Fibroblast of peridontal ligament (primary cell): Measurements from ENCODE around the gene MEGF11.

ENCODE experiments used
- DNase-seq: peaks from one replicate; pipeline ENCODE4 v3.0.0-alpha.2; 2010; ENCODE audit errors: extremely low read depth

MEGF11 gene

GRCh38 chr15:66065325-66065724 lies 188.2 kb downstream of the MEGF11 start:
- DNase-seq = no peak

GRCh38 chr15:66063147-66063546 lies 190.4 kb downstream of the MEGF11 start:
- no peak for DNase-seq

- DNase-seq = no peak
These were observed 196.5 kb downstream of the MEGF11 start for GRCh38 chr15:66057089-66057488.

- no peak for DNase-seq
These were observed 199.6 kb downstream of the MEGF11 start for GRCh38 chr15:66053991-66054390.

- no peak for DNase-seq
These were observed 201.7 kb downstream of the MEGF11 start for GRCh38 chr15:66051833-66052232.

GRCh38 chr15:66050264-66050663 lies 203.3 kb downstream of the MEGF11 start:
- no peak for DNase-seq

- no peak for DNase-seq
These were observed 204.2 kb downstream of the MEGF11 start for GRCh38 chr15:66049353-66049752.

- DNase-seq = no peak
These were observed 206.1 kb downstream of the MEGF11 start for GRCh38 chr15:66047321-66048024.

GRCh38 chr15:66046751-66047150 lies 206.8 kb downstream of the MEGF11 start:
- no peak for DNase-seq

- DNase-seq = no peak
These were observed 207.2 kb downstream of the MEGF11 start for GRCh38 chr15:66046326-66046725.

GRCh38 chr15:66045542-66045941 lies 208.0 kb downstream of the MEGF11 start:
- DNase-seq = no peak

GRCh38 chr15:66044837-66045236 lies 208.7 kb downstream of the MEGF11 start:
- DNase-seq = no peak

- DNase-seq = no peak
These were observed 210.3 kb downstream of the MEGF11 start for GRCh38 chr15:66043264-66043663.

- no peak for DNase-seq
These were observed 210.9 kb downstream of the MEGF11 start for GRCh38 chr15:66042624-66043023.

GRCh38 chr15:66041276-66041675 lies 212.3 kb downstream of the MEGF11 start:
- no peak for DNase-seq

GRCh38 chr15:66040211-66040892 lies 213.2 kb downstream of the MEGF11 start:
- no peak for DNase-seq

- no peak for DNase-seq
These were observed 214.3 kb downstream of the MEGF11 start for GRCh38 chr15:66039117-66039871.

- no peak for DNase-seq
These were observed 215.0 kb downstream of the MEGF11 start for GRCh38 chr15:66038387-66039116.

- no peak for DNase-seq
These were observed 216.7 kb downstream of the MEGF11 start for GRCh38 chr15:66036859-66037258.

- DNase-seq = no peak
These were observed 217.6 kb downstream of the MEGF11 start for GRCh38 chr15:66035901-66036300.

GRCh38 chr15:66033143-66033542 lies 220.4 kb downstream of the MEGF11 start:
- DNase-seq = no peak

GRCh38 chr15:66032006-66032405 lies 221.5 kb downstream of the MEGF11 start:
- no peak for DNase-seq
